Heart right ventricle (tissue), 16 donors: ENCODE results near the gene ADAMTSL3. TPM values are rescaled to one million over a fixed set of nuclear protein-coding genes. Genes with fewer than 3 reads are reported as not detected.

ENCODE experiments used
- ATAC-seq, 8 donors: fragments of 200-7000 bp; cut with Tn5 transposase; one replicate each; pipeline ENCODE4 v1.9.1; 2020; ENCODE audit warnings: mild to moderate bottlenecking in 8 of 8, moderate library complexity in 8 of 8, moderate number of reproducible peaks in 1 of 8
- DNase-seq, 2 donors: peaks; one replicate each; pipeline ENCODE4 v3.0.0-alpha.2; 2020
- H3K27ac ChIP-seq, 10 donors: fragments of 200-600 bp; sonication (generic) in 2 of 10; one replicate each; pipeline versions ENCODE4 v1.5.0 to v1.8.0; 2020 to 2022; ENCODE audit warnings: mild to moderate bottlenecking in 3 of 10
- H3K27me3 ChIP-seq, 7 donors: fragments of 200-600 bp; one replicate each; pipeline ENCODE4 v1.8.0; 2021 to 2022; ENCODE audit warnings: mild to moderate bottlenecking in 2 of 7
- H3K36me3 ChIP-seq, 9 donors: fragments of 200-600 bp; sonication (generic) in 1 of 9; one replicate each; pipeline versions ENCODE4 v1.5.0 to v1.8.0; 2020 to 2022; ENCODE audit warnings: mild to moderate bottlenecking in 2 of 9
- H3K4me1 ChIP-seq, 9 donors: fragments of 200-600 bp; sonication (generic) in 1 of 9; one replicate each; pipeline versions ENCODE4 v1.5.0 to v1.8.0; 2020 to 2022; ENCODE audit warnings: mild to moderate bottlenecking in 4 of 9
- H3K4me3 ChIP-seq, 10 donors: fragments of 200-600 bp; sonication (generic) in 2 of 10; one replicate each; pipeline versions ENCODE4 v1.5.0 to v1.8.0; 2020 to 2022; ENCODE audit warnings: mild to moderate bottlenecking in 7 of 10, moderate library complexity in 2 of 10
- H3K9me3 ChIP-seq, 11 donors: fragments of 200-600 bp in 10 of 11; sonication (generic) in 2 of 11; one replicate each; pipeline versions ENCODE4 v1.5.0 to v1.8.0; 2013 to 2022; ENCODE audit warnings: mild to moderate bottlenecking in 2 of 11, control low read depth in 1 of 11, moderate library complexity in 1 of 11
- CTCF ChIP-seq, 9 donors: fragments of 200-600 bp; sonication (generic) in 2 of 9; IDR thresholded peaks; one replicate each; pipeline versions ENCODE4 v1.5.0 to v1.8.0; 2021 to 2022; ENCODE audit warnings: antibody characterized with exemption in 9 of 9, mild to moderate bottlenecking in 5 of 9, moderate library complexity in 1 of 9
- WGBS, 2 donors: extraction: QIAGEN DNeasy Blood & Tissue Kit; methylation state at CpG; one replicate each; pipeline ENCODE4 v1.1.7; 2013; ENCODE audit warnings: inconsistent platforms in 1 of 2; 5-methylcytosine and 5-hydroxymethylcytosine counted together
- intact Hi-C, 10 donors: fragments of 100-400 bp; cut with DNase I; formaldehyde crosslinking; loops; one replicate each; pipeline versions ENCODE4 v1.11.1 to v1.14.2; 2022
- polyA plus RNA-seq, 2 donors: library from polyadenylated mRNA; stranded (reverse); fragments of 200-250 nt; gene quantifications; one replicate each; pipeline ENCODE4 v1.2.3, GENCODE V29; 2013
- total RNA-seq, 10 donors: library from RNA; stranded (reverse); fragmentation: NEBNext Ultra II Directional in 3 of 10; extraction: Animal tissue kit (Norgen Biotek cat#: 25700) in 3 of 10; gene quantifications; one replicate each; pipeline versions ENCODE4 v1.2.1 to v1.2.4, GENCODE V29; 2021 to 2023
- donor health status: Arrhythmogenic right ventricular cardiomyopathy.
- donor health status: ischemic (EF 13 %, LVEDD 7.1; RV severe dilation, severe dysfunction).
- donor health status: healthy with polysubstance abuse.
- donor health status: DM: no; HTN: yes; CAD: no.
- donor health status: DM: no; HTN: no; CAD: no.
- donor health status: ischemic (EF 25% LVEDD 6.9; RV normal size, moderate dysfunction).
- donor health status: ischemic (EF 25% LVEDD 5.7; RV mildly dilated, moderate dysfunction).
- donor health status: healthy.
- donor health status: DM: yes; HTN: yes; CAD: no.
- donor health status: Ischemic cardiomyopathy.
- donor health status: ischemic (EF 35%, LVEDD 5.7; RV mildly dilated, moderate dysfunction).
- donor health status: nonischemic (EF 11% LVEDD 7.7; RV severe dilation, severe dysfunction).
- donor health status: DM: yes; HTN: yes; CAD: no.
- donor health status: PGD.
- donor health status: ischemic (EF 29% LVEDD 5.4; RV normal size, mild dysfunction).
- donor health status: nonischemic (EF 23%, LVEDD 6.1; RV moderate dilation, normal function).

The ADAMTSL3 gene
- total and polyA plus RNA-seq, 12 donors: 1.6 to 15.4 (median 11.0) TPM

DNA sequence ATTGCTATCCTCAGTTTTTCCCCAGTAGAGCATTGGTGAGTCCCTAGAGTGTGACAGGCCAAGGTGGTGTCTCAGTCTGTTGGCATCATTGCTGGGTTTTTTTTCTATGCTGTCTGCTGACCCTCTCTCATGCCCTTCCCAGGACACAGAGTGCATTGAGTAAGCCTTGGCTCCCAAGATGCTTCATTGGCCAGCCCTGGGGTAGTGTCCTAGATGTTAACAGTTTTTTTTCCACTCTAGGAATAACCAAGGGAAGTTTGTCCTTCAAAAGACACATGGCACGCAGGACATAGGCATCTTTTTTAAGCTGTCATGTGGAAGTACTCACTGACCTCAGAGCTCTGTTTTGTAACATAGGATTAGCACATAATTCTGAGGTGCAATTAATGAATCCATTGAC, 19.5 kb downstream of the ADAMTSL3 start:
- Histone ChIP-seq H3K9me3 (peaks cover 0 to 45% (median 5%) of the 10 kb centered on the region in 11 donors), H3K27ac (no peak overlapping the region), H3K27me3 (no peaks in the 10 kb centered on the region), H3K36me3 (no peaks in the 10 kb centered on the region), H3K4me1 (peaks cover 0 to 7% (median 0%) of the 10 kb centered on the region in 9 donors), H3K4me3 (no peak overlapping the region)
- intact Hi-C loops: no loop called here
- DNase-seq: no peak
- ATAC-seq: peak in 5 of 8 donors; percentile 26 to 82 (median 42)
- no peak for TF ChIP-seq CTCF (IDR thresholded peaks at IDR 0.05)
- 56 to 62% methylated on average over 1 of the region's 1 CpG for WGBS, 2 donors

- WGBS, 2 donors: 56 to 64% methylated on average over 3 of the region's 3 CpGs
- Histone ChIP-seq H3K27ac (peak overlapping the region in 3 of 10 donors; percentile 11 to 28 (median 27)), H3K9me3 (peaks cover 0 to 34% (median 17%) of the 10 kb centered on the region in 11 donors), H3K4me3 (no peak overlapping the region), H3K36me3 (peaks cover 0 to 4% (median 0%) of the 10 kb centered on the region in 9 donors), H3K4me1 (peaks cover 0 to 16% (median 0%) of the 10 kb centered on the region in 9 donors), H3K27me3 (no peaks in the 10 kb centered on the region)
- DNase-seq: no peak
- intact Hi-C loops: no loop called here
- TF ChIP-seq CTCF (IDR thresholded peaks at IDR 0.05): no peak
- ATAC-seq: peak in 1 of 8 donors; percentile 20
Observed at GRCh38 chr15:83682476-83683088, 28.7 kb downstream of the ADAMTSL3 start.

DNA sequence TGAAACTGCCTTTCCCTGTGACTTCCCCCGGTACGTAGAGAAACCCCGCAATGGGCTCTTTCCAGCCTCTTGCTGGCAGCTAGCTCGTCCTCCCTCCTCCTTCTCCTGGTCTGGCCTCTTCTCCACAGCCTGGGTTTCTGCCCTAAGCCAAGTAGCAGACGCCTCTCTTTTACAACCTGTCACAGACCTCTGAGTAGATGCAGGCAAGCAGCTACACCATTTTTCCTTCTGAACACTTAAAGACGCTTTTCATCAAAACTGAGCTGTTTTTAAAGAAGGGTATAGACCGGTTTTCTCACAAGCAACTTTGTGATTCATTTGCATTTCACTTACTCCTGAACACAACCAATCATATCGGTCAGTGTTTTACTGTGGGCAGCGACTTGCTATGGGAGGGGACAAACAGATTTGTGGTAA, 32.0 kb downstream of the ADAMTSL3 start:
- peak overlapping the region in 1 of 10 donors; percentile 1 for H3K4me3 ChIP-seq
- ATAC-seq (peak in 1 of 8 donors; percentile 55), DNase-seq (no peak)
- intact Hi-C loops: no loop called here
- peaks cover 0 to 16% (median 0%) of the 10 kb centered on the region in 9 donors for H3K4me1 ChIP-seq
- peaks cover 0 to 6% (median 0%) of the 10 kb centered on the region in 11 donors for H3K9me3 ChIP-seq
- H3K36me3 ChIP-seq: peaks cover 0 to 8% (median 0%) of the 10 kb centered on the region in 9 donors
- 67 to 68% methylated on average over 9 of the region's 9 CpGs for WGBS, 2 donors
- H3K27ac ChIP-seq: peak overlapping the region in 1 of 10 donors; percentile 6
- H3K27me3 ChIP-seq: no peaks in the 10 kb centered on the region
- no peak for TF ChIP-seq CTCF (IDR thresholded peaks at IDR 0.05)

DNA sequence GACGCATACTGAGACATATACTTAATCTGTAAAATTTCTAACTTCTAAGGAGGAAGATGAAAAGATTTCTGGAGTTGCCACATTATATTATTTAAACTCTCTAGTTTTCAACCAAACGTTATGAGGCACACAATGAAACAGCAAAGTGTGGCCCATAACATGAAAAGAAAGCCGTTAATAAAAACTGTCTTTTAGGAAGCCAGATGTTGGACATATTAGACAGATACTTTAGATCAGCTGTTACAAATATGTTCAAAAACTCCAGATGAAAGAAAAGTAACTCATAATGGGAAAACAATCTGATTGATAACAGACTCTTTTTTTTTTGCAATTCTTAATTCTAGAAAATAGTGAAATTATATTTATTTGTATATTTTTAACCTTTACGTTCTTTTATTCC, 34.3 kb downstream of the ADAMTSL3 start:
- WGBS, 2 donors: 83 to 91% methylated on average over 4 of the region's 4 CpGs
- H3K4me3 ChIP-seq: no peak overlapping the region
- no peak for TF ChIP-seq CTCF (IDR thresholded peaks at IDR 0.05)

More for the DNA sequence above, 34.3 kb downstream of the ADAMTSL3 start:
- intact Hi-C loops: no loop called here
- Histone ChIP-seq H3K36me3 (peaks cover 0 to 8% (median 0%) of the 10 kb centered on the region in 9 donors), H3K27ac (no peak overlapping the region), H3K9me3 (no peaks in the 10 kb centered on the region), H3K27me3 (no peaks in the 10 kb centered on the region), H3K4me1 (peaks cover 0 to 13% (median 4%) of the 10 kb centered on the region in 9 donors)
- DNase-seq: no peak
- no peak for ATAC-seq
